WTC11 (cell line): ENCODE data around the gene ZBTB20. TPM values are rescaled to one million over a fixed set of nuclear protein-coding genes. Genes with fewer than 3 reads are reported as not detected.

ENCODE experiments used
- ATAC-seq: fragments of 200-7000 bp; cut with Tn5 transposase; 2 replicates; pipeline ENCODE4 v1.10.0; 2021; ENCODE audit warnings: mild to moderate bottlenecking, moderate library complexity
- CTCF ChIA-PET: fragments of 300-600 bp; sonication (Branson Sonifier 250); formaldehyde crosslinking; loops from one replicate; lab custom pipeline; 2021; ENCODE audit warnings: antibody characterized with exemption; lab: Charles Lee
- POLR2A ChIA-PET: fragments of 350-600 bp; sonication (Branson Sonifier 250); formaldehyde crosslinking; loops from one replicate; lab custom pipeline; 2021; ENCODE audit warnings: antibody characterized with exemption; lab: Charles Lee
- DNase-seq: peaks from one replicate; pipeline ENCODE4 v3.0.0; 2021; ENCODE audit warnings: low spot score
- H3K27ac Mint-ChIP-seq: 2 replicates; pipeline ENCODE4 v1.8.0; 2021; ENCODE audit warnings: mixed read lengths
- H3K27me3 Mint-ChIP-seq: 2 replicates; pipeline ENCODE4 v1.8.0; 2021; ENCODE audit warnings: low read depth, mild to moderate bottlenecking, moderate library complexity, mixed read lengths
- H3K36me3 Mint-ChIP-seq: 2 replicates; pipeline ENCODE4 v1.8.0; 2021; ENCODE audit warnings: mixed read lengths
- H3K4me1 Mint-ChIP-seq: 2 replicates; pipeline ENCODE4 v1.8.0; 2022; ENCODE audit warnings: mixed read lengths
- H3K4me3 Mint-ChIP-seq: 2 replicates; pipeline ENCODE4 v1.8.0; 2021; ENCODE audit warnings: mild to moderate bottlenecking, moderate library complexity, mixed read lengths
- H3K9me3 Mint-ChIP-seq: 2 replicates; pipeline ENCODE4 v1.8.0; 2021; ENCODE audit warnings: mixed read lengths
- ATF6 ChIP-seq: sonication (generic); formaldehyde crosslinking; IDR thresholded peaks from 2 replicates; pipeline ENCODE4 v1.8.1; 2023; ENCODE audit warnings: mild to moderate bottlenecking, missing genetic modification reagents
- CTCF ChIP-seq: fragments of 200-600 bp; IDR thresholded peaks from 2 replicates; pipeline ENCODE4 v1.8.0; 2022; ENCODE audit warnings: antibody characterized with exemption
- ERG ChIP-seq: fragments of 250-450 bp; sonication (Bioruptor Pico); IDR thresholded peaks from 2 replicates; pipeline ENCODE4 v1.8.0; 2021; ENCODE audit warnings: mild to moderate bottlenecking
- FOXK1 ChIP-seq: sonication (generic); formaldehyde crosslinking; IDR thresholded peaks from 2 replicates; pipeline ENCODE4 v1.8.0; 2022; ENCODE audit warnings: mild to moderate bottlenecking, moderate library complexity, missing genetic modification reagents
- MAX ChIP-seq: sonication (generic); formaldehyde crosslinking; IDR thresholded peaks from 2 replicates; pipeline ENCODE4 v1.8.0; 2022; ENCODE audit warnings: mild to moderate bottlenecking, missing genetic modification reagents
- NFATC4 ChIP-seq: fragments of 250-450 bp; sonication (Bioruptor Pico); IDR thresholded peaks from 2 replicates; pipeline ENCODE4 v1.9.0; 2021; ENCODE audit warnings: mild to moderate bottlenecking
- NR1H2 ChIP-seq: sonication (generic); formaldehyde crosslinking; IDR thresholded peaks from 2 replicates; pipeline ENCODE4 v1.9.0; 2021; ENCODE audit warnings: mild to moderate bottlenecking, moderate library complexity, missing genetic modification reagents
- PREB ChIP-seq: sonication (generic); formaldehyde crosslinking; IDR thresholded peaks from 2 replicates; pipeline ENCODE4 v1.8.1; 2022; ENCODE audit warnings: mild to moderate bottlenecking, missing genetic modification reagents, moderate library complexity, borderline replicate concordance
- SMAD3 ChIP-seq: sonication (generic); formaldehyde crosslinking; IDR thresholded peaks from 2 replicates; pipeline ENCODE4 v1.8.0; 2022; ENCODE audit warnings: missing genetic modification reagents, mild to moderate bottlenecking, borderline replicate concordance
- SOX15 ChIP-seq: fragments of 250-450 bp; sonication (Bioruptor Pico); IDR thresholded peaks from 2 replicates; pipeline ENCODE4 v1.9.0; 2021; ENCODE audit warnings: mild to moderate bottlenecking
- USF1 ChIP-seq: sonication (generic); formaldehyde crosslinking; IDR thresholded peaks from 2 replicates; pipeline ENCODE4 v1.8.0; 2022; ENCODE audit warnings: mild to moderate bottlenecking, missing genetic modification reagents
- USF2 ChIP-seq: sonication (generic); formaldehyde crosslinking; IDR thresholded peaks from 2 replicates; pipeline ENCODE4 v1.8.1; 2023; ENCODE audit warnings: mild to moderate bottlenecking, missing genetic modification reagents, moderate library complexity
- ZBTB21 ChIP-seq: sonication (generic); formaldehyde crosslinking; IDR thresholded peaks from 2 replicates; pipeline ENCODE4 v1.8.1; 2023; ENCODE audit warnings: mild to moderate bottlenecking, missing genetic modification reagents, borderline replicate concordance
- ZNF423 ChIP-seq: fragments of 250-450 bp; sonication (Bioruptor Pico); IDR thresholded peaks from 2 replicates; pipeline ENCODE4 v2.1.2; 2022; ENCODE audit warnings: mild to moderate bottlenecking, moderate library complexity
- ZNF532 ChIP-seq: fragments of 250-450 bp; sonication (Bioruptor Pico); IDR thresholded peaks from 2 replicates; pipeline ENCODE4 v1.9.0; 2021; ENCODE audit warnings: mild to moderate bottlenecking, borderline replicate concordance
- ZSCAN18 ChIP-seq: fragments of 250-450 bp; sonication (Bioruptor Pico); IDR thresholded peaks from 2 replicates; pipeline ENCODE4 v2.1.2; 2022; ENCODE audit warnings: mild to moderate bottlenecking, moderate library complexity
- total RNA-seq: library from RNA; stranded (reverse); gene quantifications from 3 replicates; pipeline ENCODE4 v1.2.3, GENCODE V29; 2021

The ZBTB20 gene
- total RNA-seq, 1 experiment from 2014 or later, result 1.5 TPM

- TF ChIP-seq ZBTB21 (CRISPR knock-in tag), result no peak
- TF ChIP-seq CTCF, result no peak
Measured at GRCh38 chr3:114444216-114444615, 702.9 kb downstream of the ZBTB20 start (continued).

GRCh38 chr3:114442246-114442645, 704.8 kb downstream of the ZBTB20 start:
- Mint-ChIP-seq H3K36me3 (no peaks in the 10 kb centered on the region), H3K4me1 (peaks cover 3% of the 10 kb centered on the region; the same call in 1 of the 2 replicates), H3K27me3 (no peaks in the 10 kb centered on the region), H3K27ac (no peak overlapping the region), H3K4me3 (no peak overlapping the region), H3K9me3 (no peaks in the 10 kb centered on the region)
- ChIA-PET CTCF (interaction anchor here (1.0 to 1.5 kb wide), 2 partner anchors 24 to 59 kb away, joined by 3 to 6 read pairs; no protein-coding TSS in a partner anchor), POLR2A (interaction anchor here (0.7 kb wide), 1 partner anchor 9 kb away, joined by 4 read pairs; no protein-coding TSS in a partner anchor)
- DNase-seq (no peak), ATAC-seq (no peak)
- TF ChIP-seq USF2 (CRISPR knock-in tag) (no peak), ZBTB21 (CRISPR knock-in tag) (no peak), ATF6 (CRISPR knock-in tag) (no peak), FOXK1 (CRISPR knock-in tag) (no peak), SMAD3 (CRISPR knock-in tag) (no peak), ZSCAN18 (CRISPR knock-in tag) (no peak), ERG (CRISPR knock-in tag) (no peak), SOX15 (CRISPR knock-in tag) (no peak), PREB (CRISPR knock-in tag) (no peak), ZNF423 (CRISPR knock-in tag) (no peak), NFATC4 (CRISPR knock-in tag) (no peak)

GRCh38 chr3:114441386-114441785, 705.7 kb downstream of the ZBTB20 start:
- POLR2A ChIA-PET, result interaction anchor here (0.5 kb wide), 1 partner anchor 10 kb away, joined by 3 read pairs; no protein-coding TSS in a partner anchor
- no peak overlapping the region for H3K4me3 Mint-ChIP-seq
- H3K9me3 Mint-ChIP-seq, result no peaks in the 10 kb centered on the region
- H3K4me1 Mint-ChIP-seq, result 0 out of 2 replicates have a peak, but pooled peaks cover 3% of the 10 kb centered on the region
- ATAC-seq (no peak), DNase-seq (no peak)
- no peaks in the 10 kb centered on the region for H3K27me3 Mint-ChIP-seq
- H3K27ac Mint-ChIP-seq, result no peak overlapping the region
- CTCF ChIA-PET, result no interaction called here
- H3K36me3 Mint-ChIP-seq, result no peaks in the 10 kb centered on the region
- TF ChIP-seq MAX (CRISPR knock-in tag) (no peak), ZNF532 (CRISPR knock-in tag) (no peak), USF1 (no peak), NR1H2 (CRISPR knock-in tag) (no peak)
